Jurkat, Clone E6-1 (cell line): ENCODE results near the gene SDSL.

Source experiments
- DNase-seq: peaks from one replicate; pipeline ENCODE4 v3.0.0-alpha.2; 2011; ENCODE audit warnings: low read depth, low spot score
- H3K4me3 ChIP-seq: 2 replicates; pipeline ENCODE4 v1.5.1; 2011; ENCODE audit warnings: mild to moderate bottlenecking, low read length, control low read depth, moderate library complexity

Gene SDSL

DNA sequence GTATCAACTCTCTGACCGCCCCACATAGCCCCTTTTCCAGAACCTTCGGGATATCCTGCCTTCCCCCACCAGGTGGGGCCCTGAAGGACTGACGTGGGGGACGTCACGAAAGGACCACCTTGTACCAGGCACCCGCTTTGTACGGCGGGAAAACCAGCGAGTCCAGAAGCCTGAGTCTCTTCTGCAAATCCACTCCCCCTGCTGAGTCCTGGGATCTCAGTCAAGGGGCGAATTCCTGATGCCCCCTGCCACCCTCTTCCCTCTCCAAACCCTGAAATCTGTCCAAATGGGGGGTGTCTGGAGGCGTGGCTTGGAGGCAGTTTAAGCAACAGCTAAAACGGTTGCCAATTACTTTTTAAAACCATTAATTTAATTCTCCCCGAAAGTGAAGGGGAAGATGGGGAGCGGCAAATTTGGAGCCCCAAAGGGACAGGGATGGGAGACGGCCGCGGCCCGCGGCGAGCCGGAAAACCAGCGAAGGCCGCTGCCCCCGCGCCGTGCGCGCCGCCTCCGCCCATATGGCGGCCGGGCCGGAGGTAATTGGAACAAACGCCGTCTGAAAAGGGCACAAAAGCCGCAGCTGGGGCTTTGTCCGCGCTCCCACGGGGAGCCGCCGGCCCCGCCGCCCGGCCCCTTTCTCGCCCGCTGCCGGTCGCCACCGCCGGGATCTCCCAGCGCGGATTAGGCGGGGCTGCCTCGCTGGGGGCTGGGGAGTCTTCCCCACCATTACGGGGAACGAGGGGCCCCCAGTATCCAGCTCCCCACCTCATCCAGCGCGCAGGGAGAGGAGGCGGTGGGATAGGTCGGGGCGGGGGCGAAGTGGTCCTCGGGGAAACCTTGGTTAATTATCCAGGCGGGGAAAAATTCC is 42.9 kb downstream of the SDSL start:
- no peak for DNase-seq
- no peak overlapping the region for H3K4me3 ChIP-seq

DNA sequence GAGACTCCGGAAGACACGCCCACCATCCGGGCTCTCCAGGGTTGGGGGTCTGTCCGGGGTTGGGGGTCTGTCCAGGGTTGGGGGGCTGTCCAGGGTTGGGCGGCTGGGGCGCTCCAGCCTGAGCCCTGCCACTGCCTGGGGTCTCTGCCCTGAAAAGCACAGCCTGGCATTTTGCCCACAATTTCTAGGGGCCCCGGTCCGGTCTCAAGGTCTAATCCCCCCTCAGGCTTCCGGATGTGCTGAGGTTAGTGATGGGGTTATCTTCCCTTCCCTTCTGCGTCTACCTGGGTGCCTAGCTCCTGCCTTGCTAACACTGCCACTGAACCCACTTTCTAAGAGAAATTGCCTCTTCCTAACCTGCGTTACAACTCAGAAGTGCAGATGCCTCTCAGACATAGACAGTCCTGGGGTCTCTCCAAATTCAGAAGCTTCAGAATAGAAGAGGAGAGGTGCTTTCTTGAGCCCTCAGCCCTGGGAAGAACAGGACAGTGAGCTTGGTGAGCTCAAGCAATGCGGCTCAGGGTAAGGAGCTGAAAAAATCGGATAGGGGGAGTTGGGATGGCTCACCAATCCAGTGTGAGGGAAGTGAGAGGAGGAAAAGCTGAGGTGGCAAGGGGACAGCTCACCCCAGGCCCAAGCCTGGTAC is 43.8 kb downstream of the SDSL start:
- no peak for DNase-seq
- H3K4me3 ChIP-seq = no peak overlapping the region

DNA sequence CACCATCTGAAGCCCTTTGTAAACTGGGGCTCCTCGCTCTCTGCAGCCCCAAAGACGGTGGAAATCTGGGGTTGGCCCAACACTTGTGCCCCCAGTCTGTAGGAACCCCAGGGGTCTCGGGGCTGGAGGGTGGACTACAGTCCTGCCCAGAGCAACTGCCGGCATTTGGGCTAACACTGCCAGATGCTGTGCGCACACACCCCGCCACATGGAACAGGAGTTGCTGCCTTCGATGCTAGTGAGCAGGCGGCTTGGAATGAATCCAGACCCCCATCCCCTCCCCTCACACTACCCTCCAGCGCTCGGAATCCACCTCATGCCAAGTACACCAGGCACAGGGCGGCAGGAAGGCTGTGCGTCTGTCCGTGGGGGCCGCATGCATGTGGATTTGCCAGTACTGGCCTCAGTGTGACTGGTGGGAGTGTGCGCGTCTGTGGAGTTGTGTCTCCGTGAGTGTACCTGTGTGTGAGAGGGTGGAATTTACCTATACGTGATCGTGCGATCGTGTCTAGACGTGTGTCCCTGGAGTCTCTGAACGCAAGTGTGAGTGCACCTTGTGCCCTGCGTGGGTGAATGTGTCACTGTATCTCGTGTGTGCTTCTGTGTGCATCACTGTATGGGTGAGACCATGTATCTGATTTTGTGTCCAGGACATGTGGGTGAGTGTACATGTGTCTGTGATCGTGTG is 44.4 kb downstream of the SDSL start:
- H3K4me3 ChIP-seq = no peak overlapping the region
- no peak for DNase-seq

DNA sequence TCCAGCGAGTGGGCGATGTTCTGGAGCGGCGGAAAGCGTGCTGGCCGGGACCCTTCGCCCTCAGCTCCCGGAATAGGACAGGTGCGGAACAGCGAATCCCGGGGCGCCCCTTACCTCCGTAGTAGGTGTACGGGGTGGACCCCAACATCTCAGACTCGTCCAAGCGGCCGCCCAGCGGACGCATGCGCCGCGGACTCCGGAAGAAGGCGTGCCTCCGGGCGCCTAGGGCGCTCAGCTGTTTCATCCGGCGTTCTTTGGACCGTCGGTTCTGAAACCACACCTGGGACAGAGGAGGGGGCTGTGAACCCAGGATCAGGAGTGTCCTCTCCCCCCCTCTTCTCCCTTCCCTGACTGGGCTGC is 44.9 kb downstream of the SDSL start:
- H3K4me3 ChIP-seq = no peak overlapping the region
- DNase-seq = no peak

DNA sequence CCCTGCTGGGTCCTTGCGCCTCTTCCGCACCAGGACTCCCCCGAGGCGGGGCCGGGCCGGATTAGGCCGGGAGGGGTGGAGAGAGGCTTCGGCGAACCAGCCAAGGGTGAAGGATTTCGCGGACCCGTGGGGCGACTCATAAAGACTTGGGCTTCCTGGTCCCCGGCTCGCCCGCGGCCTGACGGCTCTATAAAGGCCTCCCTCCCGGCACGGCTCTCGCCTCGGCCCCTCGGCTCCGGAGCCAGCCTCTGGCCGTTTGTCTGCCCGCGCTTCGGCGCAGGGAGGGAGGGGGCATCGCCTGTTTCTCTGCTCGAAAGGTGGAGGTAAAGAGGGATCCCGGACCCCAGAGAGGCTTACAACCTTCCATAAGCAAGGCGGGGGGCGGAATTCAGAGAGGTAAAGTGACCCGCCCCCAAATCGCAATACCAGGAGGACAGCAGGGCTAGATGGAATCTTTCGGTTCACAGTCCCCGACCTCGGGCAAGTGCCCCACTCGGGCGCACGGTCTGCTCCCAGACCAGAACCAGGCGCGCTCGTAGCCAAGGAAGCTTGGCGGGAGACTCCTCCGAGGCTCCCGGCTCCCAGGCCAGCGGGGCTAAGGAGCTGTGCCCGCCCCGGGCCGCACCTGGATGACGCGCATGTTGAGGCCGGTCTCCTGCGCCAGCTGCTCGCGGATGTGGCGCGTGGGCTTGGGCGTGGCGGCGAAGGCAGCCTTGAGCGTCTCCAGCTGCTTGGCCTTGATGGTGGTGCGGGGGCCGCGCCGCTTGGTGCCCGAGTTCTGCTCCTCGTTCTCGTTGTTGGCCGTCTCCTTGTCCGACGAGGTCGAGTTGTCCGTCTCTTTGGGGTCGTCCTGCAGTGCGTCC is 45.6 kb downstream of the SDSL start:
- no peak overlapping the region for H3K4me3 ChIP-seq
- DNase-seq = no peak

DNA sequence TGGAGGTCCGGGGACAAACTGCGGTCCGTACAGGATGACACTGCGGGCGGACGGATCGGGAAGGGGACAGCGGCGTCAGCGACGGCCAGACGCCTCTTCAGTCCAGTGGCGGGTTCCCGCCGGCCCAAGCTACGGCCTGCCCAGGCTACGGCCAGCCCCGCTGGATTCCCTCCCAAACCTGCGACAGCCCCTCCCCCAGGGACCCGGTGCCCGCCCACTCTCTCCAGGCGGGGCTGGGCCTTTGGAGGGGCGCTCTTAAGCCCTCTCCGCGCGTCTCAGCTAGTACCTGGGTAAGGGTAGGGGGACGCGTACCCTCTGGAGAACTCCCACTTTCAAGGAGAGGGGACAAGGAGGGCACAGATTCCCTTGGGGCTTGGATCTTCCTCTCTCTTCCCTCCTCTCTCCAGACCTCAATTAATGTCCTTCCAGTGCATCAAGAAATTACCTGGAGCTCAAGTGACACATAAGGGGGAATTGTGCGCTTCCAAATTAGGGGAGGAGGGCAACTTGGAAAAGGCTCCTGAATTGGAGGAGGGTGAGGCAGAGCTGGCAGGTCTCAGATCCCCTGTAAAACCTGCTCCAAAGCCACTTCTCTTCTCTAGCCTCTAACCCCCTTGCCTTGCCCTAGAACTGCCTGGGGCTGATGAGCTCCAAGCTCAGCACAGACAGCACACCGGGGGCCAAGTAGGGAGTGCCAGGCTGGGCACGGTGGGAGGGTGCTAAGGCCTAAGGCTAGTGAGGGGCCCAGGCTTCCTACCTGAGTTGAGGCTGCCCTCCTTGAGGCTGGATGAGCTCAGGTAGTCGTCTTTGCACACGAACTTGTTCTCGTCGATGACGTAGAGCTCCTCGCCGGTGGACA is 46.4 kb downstream of the SDSL start:
- no peak overlapping the region for H3K4me3 ChIP-seq
- DNase-seq = no peak

GRCh38 chr12:113469224-113469948 is 47.2 kb downstream of the SDSL start:
- no peak overlapping the region for H3K4me3 ChIP-seq
- DNase-seq = no peak

GRCh38 chr12:113469949-113470743 is 48.0 kb downstream of the SDSL start:
- no peak for DNase-seq

DNA sequence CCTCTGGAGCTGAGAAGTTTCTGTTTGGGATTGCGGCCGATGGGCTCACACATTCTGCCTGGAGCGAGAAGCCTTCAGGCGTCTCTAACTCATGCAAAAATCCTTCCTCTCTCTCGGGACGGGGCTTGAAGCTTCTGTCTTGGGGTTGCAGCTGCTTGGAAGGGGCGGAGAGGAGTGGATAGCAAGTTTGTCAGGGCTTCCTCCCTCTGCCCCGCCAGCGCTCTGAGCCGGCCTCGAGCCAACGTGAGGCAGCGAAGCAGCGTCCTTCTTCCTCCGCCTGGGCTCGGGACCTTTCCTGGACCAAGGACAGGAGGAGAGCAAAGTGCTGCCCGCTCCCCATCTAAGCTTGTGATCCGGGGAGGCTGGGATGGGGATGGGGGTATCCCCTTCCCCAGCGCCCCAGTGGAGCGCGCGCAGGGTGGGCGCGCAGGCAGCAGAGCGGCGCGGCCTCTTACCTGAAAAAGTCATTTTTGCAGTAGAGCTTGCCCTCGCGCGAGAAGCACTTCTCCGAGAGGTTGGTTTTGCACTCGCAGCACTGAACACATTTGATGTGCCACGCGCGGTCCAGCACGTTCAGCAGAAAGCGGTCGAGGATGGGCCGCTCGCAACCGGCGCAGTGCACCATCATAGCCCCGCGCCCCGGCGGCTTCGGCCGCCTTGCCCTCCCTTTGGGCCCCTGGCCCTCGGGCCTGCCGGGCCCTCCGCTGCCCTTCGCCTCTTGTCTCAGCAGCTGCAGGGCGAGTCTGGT is 48.9 kb downstream of the SDSL start:
- no peak for DNase-seq
- H3K4me3 ChIP-seq = no peak overlapping the region

More at GRCh38 chr12:113469949-113470743, 48.0 kb downstream of the SDSL start:
- H3K4me3 ChIP-seq = no peak overlapping the region

DNA sequence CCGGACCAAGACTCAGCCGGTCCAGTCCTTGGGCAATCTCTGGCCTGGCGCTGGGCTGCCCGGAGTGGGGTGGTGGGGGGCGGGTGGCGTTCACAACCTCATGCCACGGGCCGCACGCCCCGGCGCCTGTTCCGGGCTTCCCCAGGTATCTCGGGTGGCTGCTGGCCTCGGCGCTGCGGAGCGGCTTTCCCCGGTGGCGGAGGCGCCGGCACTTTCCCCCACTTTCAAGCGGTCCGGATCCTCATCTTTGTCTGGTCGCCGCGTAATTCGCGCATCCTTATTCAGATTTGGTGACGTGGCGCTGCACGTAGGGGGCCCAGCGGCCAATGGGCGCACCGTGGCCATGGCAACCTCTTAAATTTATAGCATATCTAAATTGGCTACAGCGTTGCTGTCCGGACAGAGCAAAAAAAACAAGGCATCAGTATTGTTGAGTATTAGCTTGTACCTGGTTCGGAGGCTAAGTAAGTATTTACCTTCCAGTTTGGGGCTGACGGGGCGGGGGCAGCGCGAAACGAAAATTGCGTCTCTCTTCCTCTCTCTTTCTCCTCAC is 49.5 kb downstream of the SDSL start, which contains the start of gene LHX5:
Gene LHX5, minus strand, starts transcription at position 253 of the 553 bp plus-strand sequence. CDS start 373 bp downstream, outside the sequence.
- no peak for DNase-seq
- H3K4me3 ChIP-seq = no peak within 1 kb of the TSS

- H3K4me3 ChIP-seq = no peak overlapping the region
- no peak for DNase-seq
These were observed 50.3 kb downstream of the SDSL start for GRCh38 chr12:113472191-113473121.

GRCh38 chr12:113473400-113473799 is 51.2 kb downstream of the SDSL start:
- no peak for DNase-seq
- no peak overlapping the region for H3K4me3 ChIP-seq

DNA sequence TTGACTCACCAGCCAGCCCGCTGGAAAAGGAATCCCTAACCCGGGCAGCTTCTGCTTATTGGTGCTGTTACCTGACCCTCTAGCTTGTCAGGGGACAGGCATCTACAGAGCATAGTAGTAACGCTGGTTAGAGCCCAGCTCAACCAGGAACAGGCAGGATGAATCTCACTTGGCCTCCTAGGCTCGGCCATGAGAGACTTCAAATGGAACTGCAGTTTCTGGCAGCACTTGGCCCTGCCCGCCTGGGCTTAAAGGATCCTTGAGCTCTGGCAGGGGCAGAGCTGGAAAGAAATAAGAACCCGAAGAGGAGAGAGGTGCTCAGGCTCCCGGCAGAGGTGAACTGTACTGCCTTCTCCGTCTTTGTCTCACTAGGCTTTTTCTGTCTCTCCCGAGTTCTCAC is 51.8 kb downstream of the SDSL start:
- no peak overlapping the region for H3K4me3 ChIP-seq
- no peak for DNase-seq

DNA sequence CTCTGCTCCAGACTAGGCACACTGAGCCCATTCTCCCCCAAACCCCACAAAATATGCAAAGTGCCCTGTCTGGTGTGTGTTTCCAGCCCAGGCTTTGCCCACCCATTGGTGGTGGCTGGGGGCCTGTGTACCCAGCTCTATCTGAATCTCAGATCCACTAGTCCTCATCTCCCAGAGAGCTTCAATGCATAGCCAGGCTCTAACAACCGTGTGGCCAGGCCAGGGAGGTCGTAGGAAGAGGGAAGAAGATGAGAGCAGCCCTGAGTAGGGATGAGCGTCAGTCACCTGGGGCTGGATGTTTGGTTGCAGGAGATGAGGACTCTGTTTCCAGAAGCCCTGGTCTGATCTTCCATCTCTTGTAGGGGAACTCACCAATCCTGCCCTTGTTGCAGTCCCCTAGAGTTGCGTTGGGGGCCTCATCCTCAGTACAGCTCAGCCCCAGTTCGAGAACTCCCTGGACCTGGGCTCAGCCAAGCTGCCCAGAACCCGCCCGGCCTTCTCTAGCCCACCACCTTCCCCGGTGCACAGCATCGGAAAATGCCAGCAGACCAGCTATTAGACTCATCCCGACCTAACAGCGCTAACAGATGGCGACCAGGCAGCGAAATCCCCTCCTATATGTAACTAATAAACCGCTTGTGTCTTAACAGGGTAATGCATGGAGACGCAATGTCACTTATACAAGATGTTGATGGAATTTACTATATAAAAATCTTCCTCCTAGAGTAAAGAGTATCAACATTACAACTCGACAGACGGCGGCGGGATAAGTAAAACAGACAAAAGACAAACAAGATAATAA is 52.7 kb downstream of the SDSL start:
- no peak for DNase-seq
- no peak overlapping the region for H3K4me3 ChIP-seq
